GM21381 (cell line): ENCODE measurements around the gene MCL1.
"Not testable (repeated sequence)": the region's sequence is repeated elsewhere in the genome, so short reads cannot be mapped to it uniquely, and the experiment has no call there.

Experiments used
- ATAC-seq: cut with Tn5 transposase; IDR thresholded peaks from one replicate; pipeline ENCODE4 v1.9.1; 2021; ENCODE audit warnings: mild to moderate bottlenecking, moderate library complexity; ENCODE audit not compliant: unreplicated experiment

Gene MCL1

GRCh38 chr1:150579110-150579944 lies at the start of gene MCL1:
Gene MCL1, minus strand, starts transcription at chr1:150579610. Its CDS starts 80 bp downstream, at chr1:150579530.
- ATAC-seq = peak; percentile 90

DNA sequence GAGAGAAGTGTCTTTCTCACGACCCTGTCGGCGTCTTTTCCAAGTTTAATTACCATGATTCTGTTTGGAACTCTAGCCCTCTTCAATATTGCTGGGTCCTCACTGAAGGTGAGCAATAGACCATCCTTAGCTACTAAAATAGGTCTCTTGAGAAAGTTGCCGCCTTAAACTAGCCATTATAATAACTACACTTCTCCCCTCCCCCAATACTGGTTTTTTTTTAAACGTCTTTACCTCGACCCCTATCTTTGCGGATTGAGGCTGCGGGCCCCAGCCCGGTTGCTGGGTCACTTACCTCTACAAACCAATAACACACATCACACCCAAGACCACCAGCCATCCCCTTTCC lies 49.3 kb upstream of the MCL1 start:
- ATAC-seq = no peak

DNA sequence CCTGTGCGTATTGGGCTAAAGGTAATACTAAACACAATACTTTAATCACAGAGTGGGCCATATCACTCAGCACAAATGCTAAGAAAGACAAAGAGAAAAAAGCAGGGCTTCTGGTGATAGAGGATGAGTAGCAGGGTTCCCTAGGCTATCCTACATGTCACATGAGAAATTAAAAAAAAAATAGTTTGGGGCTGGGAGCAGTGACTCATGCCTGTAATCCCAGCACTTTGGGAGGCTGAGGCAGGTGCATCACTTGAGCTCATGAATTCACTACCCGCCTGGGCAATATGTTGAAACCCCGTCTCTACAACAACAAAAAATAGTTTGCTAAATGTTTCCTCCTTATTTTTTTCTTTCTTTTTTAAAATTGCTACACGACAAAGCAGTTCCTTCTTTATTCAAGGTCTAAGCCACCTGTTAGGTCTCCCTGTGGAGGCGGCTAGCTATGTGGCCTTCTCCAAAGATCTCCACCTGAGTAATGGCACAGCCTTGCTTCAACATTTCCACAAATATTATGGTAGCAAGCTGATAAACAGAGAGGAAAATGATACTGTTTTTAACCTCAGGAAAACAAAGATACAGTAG lies 48.5 kb upstream of the MCL1 start:
- no peak for ATAC-seq

DNA sequence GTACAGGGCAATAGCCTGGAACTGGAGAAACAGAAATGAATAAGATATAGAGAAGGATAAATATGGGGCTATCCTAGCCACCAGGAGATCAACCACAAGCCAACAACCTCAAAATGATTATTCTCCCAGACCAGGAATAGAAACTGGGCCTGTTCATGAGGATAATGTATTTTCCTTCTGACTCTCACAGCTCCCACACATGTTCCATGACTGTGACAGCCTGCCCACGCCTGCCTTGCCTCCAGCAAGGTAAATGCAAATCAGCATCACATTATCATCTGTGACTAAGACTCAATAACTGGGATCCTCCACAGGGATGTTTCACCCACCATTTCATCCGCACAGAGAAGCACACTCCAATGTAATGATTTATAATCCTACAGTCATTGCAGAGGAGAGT lies 46.7 kb upstream of the MCL1 start:
- no peak for ATAC-seq

- not testable (repeated sequence) for ATAC-seq
These were observed 45.1 kb upstream of the MCL1 start for GRCh38 chr1:150624546-150624945.

GRCh38 chr1:150624134-150624533 lies 44.7 kb upstream of the MCL1 start:
- ATAC-seq = not testable (repeated sequence)

GRCh38 chr1:150622303-150622975 lies 43.0 kb upstream of the MCL1 start:
- ATAC-seq = no peak

DNA sequence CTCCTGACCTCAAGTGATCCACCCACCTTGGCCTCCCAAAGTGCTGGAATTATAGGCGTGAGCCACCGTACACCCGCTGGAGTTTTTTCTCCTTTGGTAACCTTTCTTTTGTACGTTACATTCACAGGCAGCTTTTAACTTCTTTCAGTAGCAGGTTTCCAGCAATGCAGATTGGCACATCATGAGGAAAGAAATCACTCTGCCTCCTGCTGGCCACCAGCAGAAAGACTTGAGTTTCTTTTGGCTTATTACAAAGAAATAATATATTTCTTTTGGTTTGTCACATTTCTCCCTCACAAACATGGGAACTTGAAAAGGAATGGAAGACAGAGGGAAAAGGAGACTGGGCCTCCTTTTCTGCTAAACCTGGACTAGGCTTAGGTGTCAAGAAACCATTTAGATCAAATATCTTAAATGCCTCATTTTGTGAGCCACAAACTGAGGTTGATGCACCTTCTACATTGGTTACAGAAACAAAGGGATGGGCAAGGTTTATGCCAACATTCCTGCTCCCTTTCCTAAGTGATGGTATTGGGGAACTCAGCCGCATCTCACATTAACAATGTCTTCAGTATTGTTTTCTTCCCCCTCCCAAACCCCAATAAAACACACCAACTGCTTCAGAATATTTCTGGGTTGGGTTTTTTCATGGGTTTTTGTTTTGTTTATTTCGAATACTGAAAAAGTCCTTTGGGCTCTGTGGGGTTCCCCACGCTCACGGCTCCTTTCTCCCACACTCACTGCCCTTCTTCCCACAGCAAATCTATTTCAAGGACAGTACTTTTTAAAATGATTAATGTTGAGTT lies 42.3 kb upstream of the MCL1 start:
- no peak for ATAC-seq

DNA sequence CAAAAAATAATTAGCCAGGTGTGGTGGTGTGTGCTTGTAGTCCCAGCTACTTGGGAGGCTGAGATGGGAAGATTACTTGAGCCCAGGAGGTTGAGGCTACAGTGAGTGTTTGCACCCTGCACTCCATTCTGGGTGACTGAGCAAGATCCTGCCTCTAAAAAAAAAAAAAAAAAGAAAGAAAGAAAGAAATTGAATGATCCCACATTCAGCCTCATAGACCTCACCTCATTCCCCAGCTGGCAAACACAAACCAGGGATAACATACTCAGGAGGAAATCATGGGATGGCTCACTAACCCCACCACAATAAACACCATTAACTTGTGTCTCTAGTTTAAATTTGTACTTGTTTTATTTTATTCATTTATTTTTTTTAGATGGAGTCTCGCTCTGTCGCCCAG lies 41.5 kb upstream of the MCL1 start:
- no peak for ATAC-seq

DNA sequence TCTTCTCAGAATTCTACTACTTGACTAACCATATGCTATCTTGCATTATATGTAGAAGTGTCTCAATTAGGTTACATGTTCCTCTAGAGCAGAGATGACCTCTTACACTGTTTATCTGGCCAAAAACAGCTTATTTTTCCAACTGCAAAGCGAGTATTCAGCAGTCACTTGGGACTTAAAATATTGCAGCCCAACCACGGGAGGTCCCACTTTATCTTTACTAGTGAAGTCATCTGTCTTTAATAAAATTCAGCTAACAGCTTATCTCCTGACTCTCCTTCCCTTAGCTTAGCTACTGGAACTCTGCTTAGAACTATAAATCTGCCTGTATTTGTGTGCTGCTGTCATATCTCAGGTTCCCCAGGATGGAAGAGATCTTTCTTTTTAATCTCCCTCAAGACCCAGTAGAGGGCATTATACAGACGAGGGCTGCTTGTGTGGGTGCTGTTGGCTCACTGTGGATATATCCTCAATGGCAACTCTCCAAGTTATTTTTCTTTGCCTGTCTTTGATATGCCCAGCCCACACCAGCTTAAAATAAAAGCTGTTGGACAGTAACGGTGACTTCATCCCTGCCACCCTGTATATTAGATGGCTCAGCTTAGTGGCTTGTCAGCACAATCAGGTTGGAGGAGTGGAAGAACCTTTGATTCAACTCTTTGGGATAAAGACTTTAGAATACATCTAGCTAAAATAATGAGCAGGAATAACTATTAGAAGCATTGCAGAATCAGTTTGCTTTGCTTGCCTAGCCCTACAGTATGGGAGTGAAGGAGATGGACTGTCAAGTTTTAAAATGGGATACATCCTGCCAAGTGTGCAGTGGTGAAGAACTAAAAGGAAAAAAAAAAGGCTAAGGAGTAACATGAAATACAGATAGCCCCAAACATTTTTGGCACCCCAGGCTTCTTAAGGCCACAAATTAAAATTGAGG lies 40.4 kb upstream of the MCL1 start:
- ATAC-seq = no peak

DNA sequence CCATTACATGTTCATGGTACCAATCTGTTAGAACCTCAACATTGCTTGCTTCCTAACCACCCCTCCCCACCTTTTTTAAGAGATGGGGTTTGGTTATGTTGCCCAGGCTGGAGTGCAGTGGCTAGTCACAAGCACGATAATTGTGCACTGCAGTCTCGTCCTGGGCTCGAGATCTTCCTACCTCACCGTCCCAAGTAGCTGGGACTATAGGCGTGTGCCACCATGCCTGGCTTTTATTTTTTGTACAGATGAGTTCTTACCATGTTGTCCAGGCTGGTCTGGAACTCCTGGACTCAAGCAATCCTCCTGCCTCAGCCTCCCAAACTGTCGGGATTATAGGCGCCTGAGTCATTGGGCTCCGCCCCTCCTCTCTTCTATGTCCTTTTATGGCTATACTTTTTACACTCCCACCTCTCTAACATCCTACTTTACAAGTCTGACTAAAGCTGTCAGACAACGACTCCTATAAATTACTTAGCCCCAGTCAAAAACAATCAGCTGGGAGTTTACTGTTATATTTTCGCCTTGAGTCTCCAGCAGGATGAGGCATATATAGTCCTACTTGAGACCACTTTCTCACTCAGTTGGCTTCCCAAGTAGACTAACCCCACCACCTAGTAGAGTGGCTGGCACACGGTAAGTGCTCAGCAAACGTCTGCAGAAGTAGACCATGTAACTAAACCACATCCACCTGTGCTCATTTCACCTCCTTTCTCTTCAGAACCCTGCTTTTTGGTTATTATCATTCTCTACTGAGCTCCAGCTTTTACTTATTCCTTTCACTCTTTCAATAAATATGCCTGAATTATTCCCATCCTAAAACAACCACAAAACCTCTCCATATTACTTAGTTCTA lies 36.2 kb upstream of the MCL1 start:
- ATAC-seq = no peak

GRCh38 chr1:150613061-150613920 lies 33.9 kb upstream of the MCL1 start:
- ATAC-seq = peak; percentile 33

GRCh38 chr1:150612014-150612345 lies 32.6 kb upstream of the MCL1 start:
- no peak for ATAC-seq

- ATAC-seq = no peak
These were observed 31.2 kb upstream of the MCL1 start for GRCh38 chr1:150610576-150610975.

DNA sequence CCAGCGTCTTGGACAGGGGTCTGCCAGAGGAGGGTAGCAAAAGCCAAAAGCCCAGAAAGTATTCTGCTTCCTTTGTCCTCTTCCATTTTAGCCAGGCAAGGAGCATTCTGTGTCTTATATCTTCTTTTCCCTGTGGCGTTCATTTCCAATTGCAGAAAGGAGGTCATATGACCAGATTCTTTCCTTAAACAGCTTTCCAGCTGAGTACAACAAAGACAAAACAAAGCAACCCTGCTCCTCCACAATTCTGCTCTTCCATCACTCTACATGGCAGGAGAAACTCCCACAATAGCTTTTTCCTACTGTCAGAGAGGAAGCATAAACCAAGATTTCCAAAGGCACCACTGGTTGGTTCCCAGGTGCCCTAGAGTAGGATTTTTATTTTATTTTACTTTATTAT lies 30.3 kb upstream of the MCL1 start:
- no peak for ATAC-seq

- no peak for ATAC-seq
These were observed 27.2 kb upstream of the MCL1 start for GRCh38 chr1:150606463-150607142.

GRCh38 chr1:150605451-150605731 lies 26.0 kb upstream of the MCL1 start:
- not testable (repeated sequence) for ATAC-seq

- no peak for ATAC-seq
These were observed 24.8 kb upstream of the MCL1 start for GRCh38 chr1:150604226-150604588.
